ENCODE results near the gene PFN4. TPM values are rescaled to one million over a fixed set of nuclear protein-coding genes. Genes with fewer than 3 reads are reported as not detected.

Gene PFN4
- total RNA-seq, 1 donor from 2014 or later, result 1.7 TPM

GRCh38 chr2:24076849-24077534 is 46.1 kb downstream of the PFN4 start:
- DNase-seq, result peak; percentile 28

DNA sequence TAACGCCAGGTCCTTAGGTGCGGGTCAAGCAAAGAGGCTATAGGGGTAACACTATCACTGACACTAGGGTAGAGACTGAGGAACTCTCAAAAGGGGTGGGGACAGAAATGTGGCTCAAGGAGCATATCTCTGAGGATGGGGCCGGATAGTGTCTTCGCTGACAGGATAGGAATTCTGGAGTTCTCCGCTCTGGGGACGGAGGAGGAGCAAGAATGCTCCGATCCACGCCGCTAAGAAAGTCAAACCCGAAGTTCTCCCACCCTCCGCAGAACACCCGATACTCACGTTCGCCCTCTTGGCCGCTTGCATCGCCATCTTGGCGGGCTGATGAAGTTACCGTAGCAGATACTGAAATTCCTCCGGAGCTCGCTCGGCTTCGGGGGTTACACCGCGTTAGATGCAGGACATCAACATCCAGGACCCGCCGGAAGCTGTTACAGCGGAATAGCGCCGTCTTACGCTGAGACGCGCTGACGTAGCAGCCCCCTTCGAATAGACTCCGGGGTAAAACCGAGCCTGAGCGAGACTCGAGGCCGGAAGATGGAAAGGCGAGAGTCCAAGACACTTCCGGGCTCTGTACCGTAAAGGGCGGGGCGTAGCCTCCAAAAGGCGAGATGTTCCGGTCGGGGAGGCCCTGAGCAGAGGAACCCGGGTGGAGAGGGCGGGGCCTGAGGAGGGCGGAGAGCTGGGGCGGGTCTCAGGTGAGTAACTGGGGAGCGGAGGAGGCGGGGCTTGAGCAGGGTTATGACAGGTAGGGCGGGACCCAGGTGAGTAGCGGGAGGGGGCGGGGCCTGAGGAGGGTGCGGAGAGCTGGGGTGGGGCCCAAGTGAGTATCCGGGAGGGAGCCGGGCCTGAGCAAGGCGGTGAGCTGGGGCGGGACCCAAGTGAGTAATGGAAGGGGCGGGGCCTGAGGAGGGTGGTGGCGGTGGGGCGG is 47.0 kb downstream of the PFN4 start, which contains the start of gene SF3B6:
SF3B6 (minus strand) TSS at position 412 of the 934 bp plus-strand sequence; CDS start at position 315, 97 bp downstream.
- DNase-seq, result peak; percentile 98

- DNase-seq, result no peak
These were observed 47.9 kb downstream of the PFN4 start for GRCh38 chr2:24075259-24075658.

GRCh38 chr2:24073816-24074215 is 49.3 kb downstream of the PFN4 start:
- no peak for DNase-seq

DNA sequence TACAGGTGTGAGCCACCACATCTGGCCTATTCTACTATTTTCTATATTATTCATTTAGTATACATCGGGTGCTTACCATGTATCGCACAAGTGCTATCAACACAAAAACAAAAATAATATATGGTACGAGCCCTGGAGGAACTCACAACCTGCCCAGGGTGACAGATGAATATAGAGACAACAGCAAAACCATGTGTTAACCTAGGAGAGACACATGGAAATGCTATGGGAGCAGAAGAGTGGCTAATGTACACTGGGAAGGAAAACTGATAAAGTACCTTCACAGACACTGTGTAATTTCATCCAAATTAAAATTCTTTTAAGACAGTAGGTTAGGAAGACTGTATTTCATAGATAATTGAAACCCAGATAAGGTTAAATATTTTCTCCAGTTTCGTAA is 50.9 kb downstream of the PFN4 start:
- no peak for DNase-seq

GRCh38 chr2:24065341-24065740 is 57.8 kb downstream of the PFN4 start:
- no peak for DNase-seq

Other genes starting within 250 kb of the PFN4 start
- gene ATAD2B, start 196.2 kb downstream of the PFN4 start, total RNA-seq, result 15.6 and 23.3 TPM in 2 replicates
- 13.1 and 17.0 TPM in 2 replicates for gene UBXN2A, start 182.9 kb downstream of the PFN4 start, total RNA-seq
- under 0.01 and 0.09 TPM in 2 replicates for gene MFSD2B, start 113.2 kb downstream of the PFN4 start, total RNA-seq
- 11.4 and 13.3 TPM in 2 replicates for gene WDCP, start 75.9 kb downstream of the PFN4 start, total RNA-seq
- gene FKBP1B, start 73.6 kb downstream of the PFN4 start, total RNA-seq, result 9.9 and 14.5 TPM in 2 replicates
- 113 and 165 TPM in 2 replicates for gene SF3B6, start 47.0 kb downstream of the PFN4 start, total RNA-seq
- gene TP53I3, start 38.5 kb downstream of the PFN4 start, total RNA-seq, result 63.2 and 88.3 TPM in 2 replicates
- gene FAM228B, start 135 bp upstream of the PFN4 start, total RNA-seq, result 5.2 and 11.6 TPM in 2 replicates
- 0.28 TPM in 1 of 2 replicates, not detected in the other for gene FAM228A, start 51.7 kb upstream of the PFN4 start, total RNA-seq
- gene ITSN2, start 237.2 kb upstream of the PFN4 start, total RNA-seq, result 59.7 and 68.2 TPM in 2 replicates

All from dermis blood vessel endothelial cell (primary cell).